ENCODE data around the gene TMEM63B.
A peak's percentile ranks its signal among the peaks of the same experiment; 100 is the strongest.
"Not testable (repeated sequence)": the region's sequence is repeated elsewhere in the genome, so short reads cannot be mapped to it uniquely, and the experiment has no call there.

Gene TMEM63B

GRCh38 chr6:44117397-44118128, 9.8 kb upstream of the TMEM63B start:
- no peak for DNase-seq

GRCh38 chr6:44119704-44120262, 7.6 kb upstream of the TMEM63B start:
- DNase-seq, result no peak

GRCh38 chr6:44120692-44121443, 6.5 kb upstream of the TMEM63B start:
- DNase-seq, result no peak

- DNase-seq, result no peak
Measured at GRCh38 chr6:44122801-44123200, 4.6 kb upstream of the TMEM63B start.

- no peak for DNase-seq
Measured at GRCh38 chr6:44123544-44123943, 3.8 kb upstream of the TMEM63B start.

GRCh38 chr6:44126320-44127149, 819 bp upstream of the TMEM63B start:
- peak; percentile 88 for DNase-seq

GRCh38 chr6:44128020-44128917, 915 bp downstream of the TMEM63B start:
- peak; percentile 42 for DNase-seq

- DNase-seq, result no peak
Measured at GRCh38 chr6:44129841-44130322, 2.5 kb downstream of the TMEM63B start.

- no peak for DNase-seq
Measured at GRCh38 chr6:44131892-44132291, 4.5 kb downstream of the TMEM63B start.

GRCh38 chr6:44132476-44132875, 5.1 kb downstream of the TMEM63B start:
- no peak for DNase-seq

- no peak for DNase-seq
Measured at GRCh38 chr6:44133003-44133931, 5.9 kb downstream of the TMEM63B start.

- DNase-seq, result no peak
Measured at GRCh38 chr6:44133981-44134711, 6.8 kb downstream of the TMEM63B start.

- no peak for DNase-seq
Measured at GRCh38 chr6:44135173-44135758, 7.9 kb downstream of the TMEM63B start.

- DNase-seq, result no peak
Measured at GRCh38 chr6:44135875-44136274, 8.5 kb downstream of the TMEM63B start.

- no peak for DNase-seq
Measured at GRCh38 chr6:44138717-44139350, 11.5 kb downstream of the TMEM63B start.

- DNase-seq, result no peak
Measured at GRCh38 chr6:44139351-44139743, 12.0 kb downstream of the TMEM63B start.

- DNase-seq, result no peak
Measured at GRCh38 chr6:44142835-44143234, 15.5 kb downstream of the TMEM63B start.

GRCh38 chr6:44143731-44144130, 16.4 kb downstream of the TMEM63B start:
- DNase-seq, result no peak

GRCh38 chr6:44144536-44144935, 17.2 kb downstream of the TMEM63B start:
- DNase-seq, result not testable (repeated sequence)

Data from stimulated activated CD8-positive, alpha-beta memory T cell treated with anti-CD3 and anti-CD28 coated beads, Interleukin-4, amount 100 ng/mL, for 48 hours (primary cell).